BE2C (cell line): Measurements from ENCODE around the gene EHBP1L1.

Experiments used
- DNase-seq: peaks from one replicate; pipeline ENCODE4 v3.0.0-alpha.2; 2020
- H3K27me3 ChIP-seq: fragments of 250-450 bp; sonication (Bioruptor Pico); 2 replicates; pipeline ENCODE4 v1.5.1; 2020; ENCODE audit warnings: mild to moderate bottlenecking
- H3K36me3 ChIP-seq: fragments of 250-450 bp; sonication (Bioruptor Pico); 2 replicates; pipeline ENCODE4 v1.5.1; 2020; ENCODE audit warnings: mild to moderate bottlenecking
- H3K4me1 ChIP-seq: fragments of 250-450 bp; sonication (Bioruptor Pico); 2 replicates; pipeline ENCODE4 v1.5.1; 2020
- H3K4me3 ChIP-seq: 2 replicates; pipeline ENCODE4 v1.5.1; 2011; ENCODE audit warnings: low read depth, low read length
- H3K9me3 ChIP-seq: fragments of 250-450 bp; sonication (Bioruptor Pico); 2 replicates; pipeline ENCODE4 v1.5.1; 2020
- CTCF ChIP-seq: IDR thresholded peaks from 2 replicates; pipeline ENCODE4 v1.5.1; 2012; ENCODE audit warnings: mild to moderate bottlenecking, low read depth, low read length

The EHBP1L1 gene

GRCh38 chr11:65611028-65611757 lies 35.3 kb downstream of the EHBP1L1 start:
- 0 out of 2 replicates have a peak, but pooled peaks cover 2% of the 10 kb centered on the region for H3K4me1 ChIP-seq
- no peak overlapping the region for H3K4me3 ChIP-seq
- no peaks in the 10 kb centered on the region for H3K9me3 ChIP-seq
- H3K36me3 ChIP-seq: no peaks in the 10 kb centered on the region
- H3K27me3 ChIP-seq: no peaks in the 10 kb centered on the region
- no peak for TF ChIP-seq CTCF
- DNase-seq: no peak

- TF ChIP-seq CTCF: no peak
- H3K36me3 ChIP-seq: no peaks in the 10 kb centered on the region
Observed at GRCh38 chr11:65611758-65612603, 36.1 kb downstream of the EHBP1L1 start.

GRCh38 chr11:65612691-65613090 lies 36.8 kb downstream of the EHBP1L1 start:
- Histone ChIP-seq H3K27me3 (no peaks in the 10 kb centered on the region), H3K36me3 (no peaks in the 10 kb centered on the region), H3K9me3 (no peaks in the 10 kb centered on the region), H3K4me3 (no peak overlapping the region), H3K4me1 (no peaks in the 10 kb centered on the region)
- DNase-seq: no peak
- TF ChIP-seq CTCF: no peak

More at GRCh38 chr11:65611758-65612603, 36.1 kb downstream of the EHBP1L1 start:
- H3K4me3 ChIP-seq: no peak overlapping the region
- no peaks in the 10 kb centered on the region for H3K27me3 ChIP-seq
- no peak for DNase-seq
- H3K9me3 ChIP-seq: no peaks in the 10 kb centered on the region
- no peaks in the 10 kb centered on the region for H3K4me1 ChIP-seq

GRCh38 chr11:65613091-65613928 lies 37.5 kb downstream of the EHBP1L1 start:
- DNase-seq: no peak
- Histone ChIP-seq H3K27me3 (no peaks in the 10 kb centered on the region), H3K36me3 (no peaks in the 10 kb centered on the region), H3K4me1 (no peaks in the 10 kb centered on the region), H3K4me3 (peak overlapping the region; percentile 77), H3K9me3 (no peaks in the 10 kb centered on the region)
- TF ChIP-seq CTCF: no peak

GRCh38 chr11:65615229-65615949 lies 39.5 kb downstream of the EHBP1L1 start, which contains the start of gene PCNX3:
TSS of gene PCNX3 (plus strand) at chr11:65615776. CDS start at chr11:65616312, 536 bp downstream.
- peak; percentile 96 for DNase-seq
- no peak for TF ChIP-seq CTCF
- Histone ChIP-seq H3K27me3 (no peaks in the 10 kb centered on the region), H3K9me3 (no peaks in the 10 kb centered on the region), H3K36me3 (no peaks in the 10 kb centered on the region; the same call in 1 of the 2 replicates), H3K4me3 (peak within 1 kb of the TSS; percentile 77), H3K4me1 (no peaks in the 10 kb centered on the region)
